ENCODE results near the gene INHBE.

DNA sequence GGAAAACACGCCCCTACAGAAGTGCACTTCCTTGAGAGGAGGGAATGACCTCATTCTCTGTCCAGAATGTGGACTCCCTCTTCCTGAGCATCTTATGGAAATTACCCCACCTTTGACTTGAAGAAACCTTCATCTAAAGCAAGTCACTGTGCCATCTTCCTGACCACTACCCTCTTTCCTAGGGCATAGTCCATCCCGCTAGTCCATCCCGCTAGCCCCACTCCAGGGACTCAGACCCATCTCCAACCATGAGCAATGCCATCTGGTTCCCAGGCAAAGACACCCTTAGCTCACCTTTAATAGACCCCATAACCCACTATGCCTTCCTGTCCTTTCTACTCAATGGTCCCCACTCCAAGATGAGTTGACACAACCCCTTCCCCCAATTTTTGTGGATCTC lies 5.0 kb upstream of the INHBE start:
- no peak for TF ChIP-seq POLR2A (IDR thresholded peaks at IDR 0.05)
- TF ChIP-seq POLR2AphosphoS5 (IDR thresholded peaks at IDR 0.05): no peak
- TF ChIP-seq, protein P1, sequence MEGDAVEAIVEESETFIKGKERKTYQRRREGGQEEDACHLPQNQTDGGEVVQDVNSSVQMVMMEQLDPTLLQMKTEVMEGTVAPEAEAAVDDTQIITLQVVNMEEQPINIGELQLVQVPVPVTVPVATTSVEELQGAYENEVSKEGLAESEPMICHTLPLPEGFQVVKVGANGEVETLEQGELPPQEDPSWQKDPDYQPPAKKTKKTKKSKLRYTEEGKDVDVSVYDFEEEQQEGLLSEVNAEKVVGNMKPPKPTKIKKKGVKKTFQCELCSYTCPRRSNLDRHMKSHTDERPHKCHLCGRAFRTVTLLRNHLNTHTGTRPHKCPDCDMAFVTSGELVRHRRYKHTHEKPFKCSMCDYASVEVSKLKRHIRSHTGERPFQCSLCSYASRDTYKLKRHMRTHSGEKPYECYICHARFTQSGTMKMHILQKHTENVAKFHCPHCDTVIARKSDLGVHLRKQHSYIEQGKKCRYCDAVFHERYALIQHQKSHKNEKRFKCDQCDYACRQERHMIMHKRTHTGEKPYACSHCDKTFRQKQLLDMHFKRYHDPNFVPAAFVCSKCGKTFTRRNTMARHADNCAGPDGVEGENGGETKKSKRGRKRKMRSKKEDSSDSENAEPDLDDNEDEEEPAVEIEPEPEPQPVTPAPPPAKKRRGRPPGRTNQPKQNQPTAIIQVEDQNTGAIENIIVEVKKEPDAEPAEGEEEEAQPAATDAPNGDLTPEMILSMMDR (IDR thresholded peaks at IDR 0.05): no peak
- no peak for TF ChIP-seq EP300 (IDR thresholded peaks at IDR 0.05; ENCODE audit: low read depth)

All from transverse colon (tissue), 4 donors.